OCI-M1 (cell line): ENCODE results near the gene ZNF544.
"Not testable (repeated sequence)": the region's sequence is repeated elsewhere in the genome, so short reads cannot be mapped to it uniquely, and the experiment has no call there.

Source experiments
- DNase-seq: peaks from one replicate; lab custom pipeline; 2025; lab: John Stamatoyannopoulos, UW

Gene ZNF544

DNA sequence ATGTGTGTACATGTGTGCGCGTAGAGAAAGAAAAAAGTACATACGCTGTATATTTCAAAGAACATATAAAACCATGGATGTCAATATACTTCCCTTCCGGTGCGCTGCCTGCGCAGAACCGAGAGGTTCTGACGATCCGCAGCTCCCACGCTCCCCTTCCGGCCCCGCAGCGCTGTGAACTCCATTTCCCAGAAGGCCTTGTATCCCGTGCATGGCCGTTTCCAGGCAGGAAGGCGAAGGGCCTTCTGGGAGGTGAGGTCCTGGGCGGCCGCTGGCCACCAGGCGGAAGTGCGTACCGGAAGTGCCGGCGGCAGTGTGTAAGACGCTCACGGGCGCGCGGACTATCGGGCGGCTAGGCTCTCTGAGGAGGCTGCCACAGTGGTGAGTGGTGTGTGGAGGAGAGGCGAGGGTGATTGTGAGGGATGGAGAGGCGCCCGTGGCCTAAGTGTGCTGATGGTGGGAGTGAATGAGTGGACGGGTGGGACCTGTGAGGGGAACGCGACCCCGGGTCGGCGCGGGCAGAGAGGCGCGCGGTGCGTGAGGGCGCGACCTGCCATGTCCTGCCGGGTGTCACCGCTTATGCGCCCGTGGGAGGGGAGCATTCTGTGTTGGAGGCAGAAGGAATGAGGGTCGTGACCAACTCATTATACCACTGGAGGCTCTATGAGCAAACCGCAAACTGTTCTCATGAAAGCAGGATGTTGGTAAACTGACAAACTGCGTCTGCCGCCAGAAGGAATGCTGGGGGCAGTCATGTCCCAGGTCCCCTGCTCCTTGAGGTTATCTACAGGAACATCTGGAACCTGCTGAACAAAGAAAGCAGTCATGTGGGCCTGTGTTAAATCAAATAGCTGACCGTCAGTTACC, 76.6 kb downstream of the ZNF544 start, which contains the start of gene ERVK3-1:
ERVK3-1 (plus strand) TSS at position 313 of the 867 bp plus-strand sequence. CDS start 6,792 bp downstream, outside the sequence.
- DNase-seq = peak; percentile 100

DNA sequence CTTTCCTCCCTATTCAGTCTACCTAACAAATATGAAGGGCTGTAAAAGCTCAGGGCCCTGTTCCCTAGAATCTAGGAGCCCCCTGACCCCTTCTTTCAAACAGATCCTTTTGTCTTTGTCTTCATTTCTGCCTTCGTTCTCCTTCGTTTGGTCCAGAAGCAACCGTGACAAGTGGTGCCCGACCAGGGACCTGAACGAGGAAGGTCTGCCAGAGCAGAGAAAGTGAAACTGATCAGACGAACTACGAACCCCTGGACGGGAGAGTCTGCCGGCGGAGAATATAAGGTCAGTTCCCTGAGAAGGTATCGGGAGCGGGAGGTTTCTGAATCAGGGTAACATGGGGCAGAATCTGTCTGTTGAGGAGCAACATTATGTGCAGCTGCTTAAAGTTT, 77.2 kb downstream of the ZNF544 start:
- DNase-seq = peak; percentile 84

DNA sequence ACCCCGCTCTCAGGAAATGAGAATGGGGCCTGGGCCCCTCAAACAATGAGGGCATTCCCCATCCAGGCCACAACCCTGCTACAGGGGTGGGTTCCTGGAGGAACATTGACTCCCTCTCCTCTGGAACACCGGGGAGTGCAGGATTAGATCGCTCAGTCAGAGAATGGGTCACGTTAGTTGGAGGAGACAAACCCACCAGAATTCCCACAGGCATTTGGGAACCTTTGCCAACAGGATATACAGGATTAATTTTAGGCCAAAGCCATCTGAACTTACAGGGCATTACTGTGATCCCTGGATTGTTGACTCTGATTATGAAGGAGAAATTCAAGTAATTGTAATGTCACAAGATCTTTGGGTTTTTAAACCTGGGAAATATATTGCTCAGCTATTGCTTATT, 79.0 kb downstream of the ZNF544 start:
- DNase-seq = no peak

DNA sequence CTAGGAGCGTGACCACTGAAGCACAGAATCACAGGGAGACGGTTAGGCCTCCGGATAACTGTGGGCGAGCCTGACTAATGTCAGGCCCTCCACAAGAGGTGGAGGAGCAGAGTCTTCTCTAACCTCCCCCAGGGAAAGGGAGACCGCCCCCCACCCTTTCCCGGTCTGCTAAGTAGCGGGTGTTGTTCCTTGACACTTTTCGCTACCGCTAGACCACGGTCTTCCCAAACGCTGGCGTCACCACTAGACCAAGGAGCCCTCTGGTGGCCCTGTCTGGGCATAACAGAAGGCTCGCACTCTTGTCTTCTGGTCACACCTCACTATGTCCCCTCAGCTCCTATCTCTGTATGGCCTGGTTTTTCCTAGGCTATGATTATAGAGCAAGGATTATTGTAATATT, 82.0 kb downstream of the ZNF544 start:
- DNase-seq = not testable (repeated sequence)

DNA sequence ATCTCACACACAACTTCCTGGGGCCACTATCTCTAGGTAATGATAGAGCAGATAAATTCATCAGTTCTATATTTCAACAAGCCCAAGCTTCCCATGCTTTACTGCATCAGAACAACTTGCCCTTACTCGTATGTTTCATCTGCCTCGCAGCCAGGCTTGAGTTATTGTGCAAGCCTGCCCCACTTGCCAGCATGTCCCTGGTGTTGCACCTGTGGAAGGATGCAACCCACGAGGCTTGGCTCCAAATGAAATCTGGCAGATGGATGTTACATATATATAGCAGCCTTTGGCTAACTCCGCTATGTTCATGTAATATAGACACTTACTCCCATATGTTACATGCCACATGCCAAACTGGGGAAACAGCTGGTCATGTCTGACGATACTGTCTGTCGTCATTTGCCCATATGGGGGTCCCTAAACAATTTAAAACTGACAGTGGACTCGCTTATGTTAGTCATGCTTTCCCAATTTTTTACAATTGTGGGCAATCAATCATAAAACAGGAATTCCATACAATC, 82.7 kb downstream of the ZNF544 start:
- no peak for DNase-seq
